ENCODE measurements around the gene TNS1. TPM values are rescaled to one million over a fixed set of nuclear protein-coding genes. Genes with fewer than 3 reads are reported as not detected.

Gene TNS1
- total RNA-seq, 1 donor from 2014 or later, result 0.13 TPM

- Mint-ChIP-seq H3K4me3 (no peak overlapping the region), H3K27ac (no peak overlapping the region), H3K4me1 (no peaks in the 10 kb centered on the region), H3K36me3 (ENCODE audit: low read depth) (no peaks in the 10 kb centered on the region), H3K27me3 (peaks cover 2% of the 10 kb centered on the region), H3K9me3 (no peaks in the 10 kb centered on the region)
- ChIA-PET CTCF (no interaction called here), POLR2A (no interaction called here)
- intact Hi-C loops (cut with micrococcal nuclease), result no loop called here
- no peak for ATAC-seq (ENCODE audit: low read depth)
- no peak for TF ChIP-seq CTCF (IDR thresholded peaks at IDR 0.05)
- DNase-seq, result no peak
Observed at GRCh38 chr2:217852555-217853211, 150.1 kb downstream of the TNS1 start.

- DNase-seq (no peak), ATAC-seq (ENCODE audit: low read depth) (no peak)
- H3K4me3 Mint-ChIP-seq, result no peak overlapping the region
- ChIA-PET CTCF (no interaction called here), POLR2A (no interaction called here)
- H3K27me3 Mint-ChIP-seq, result peaks cover 2% of the 10 kb centered on the region
- no peaks in the 10 kb centered on the region for H3K9me3 Mint-ChIP-seq
- H3K36me3 Mint-ChIP-seq (ENCODE audit: low read depth), result no peaks in the 10 kb centered on the region
- intact Hi-C loops (cut with micrococcal nuclease), result no loop called here
- H3K4me1 Mint-ChIP-seq, result no peaks in the 10 kb centered on the region
- TF ChIP-seq CTCF (IDR thresholded peaks at IDR 0.05), result no peak
- H3K27ac Mint-ChIP-seq, result no peak overlapping the region
Observed at GRCh38 chr2:217851191-217852020, 151.4 kb downstream of the TNS1 start.

- H3K9me3 Mint-ChIP-seq, result no peaks in the 10 kb centered on the region
- no peak overlapping the region for H3K4me3 Mint-ChIP-seq
- ATAC-seq (ENCODE audit: low read depth) (no peak), DNase-seq (no peak)
- ChIA-PET POLR2A (no interaction called here), CTCF (no interaction called here)
- no peaks in the 10 kb centered on the region for H3K36me3 Mint-ChIP-seq (ENCODE audit: low read depth)
- intact Hi-C loops (cut with micrococcal nuclease), result no loop called here
- H3K27me3 Mint-ChIP-seq, result no peaks in the 10 kb centered on the region
- H3K4me1 Mint-ChIP-seq, result no peaks in the 10 kb centered on the region
- no peak overlapping the region for H3K27ac Mint-ChIP-seq
- no peak for TF ChIP-seq CTCF (IDR thresholded peaks at IDR 0.05)
Observed at GRCh38 chr2:217849154-217849975, 153.4 kb downstream of the TNS1 start.

GRCh38 chr2:217848351-217848957 is 154.3 kb downstream of the TNS1 start:
- POLR2A ChIA-PET, result no interaction called here
- no peak for TF ChIP-seq CTCF (IDR thresholded peaks at IDR 0.05)

More at GRCh38 chr2:217848351-217848957, 154.3 kb downstream of the TNS1 start:
- DNase-seq, result no peak
- H3K4me3 Mint-ChIP-seq, result no peak overlapping the region
- H3K4me1 Mint-ChIP-seq, result no peaks in the 10 kb centered on the region
- no peak overlapping the region for H3K27ac Mint-ChIP-seq
- H3K27me3 Mint-ChIP-seq, result no peaks in the 10 kb centered on the region
- intact Hi-C loops (cut with micrococcal nuclease), result no loop called here
- no peak for ATAC-seq (ENCODE audit: low read depth)
- CTCF ChIA-PET, result no interaction called here
- H3K9me3 Mint-ChIP-seq, result no peaks in the 10 kb centered on the region
- no peaks in the 10 kb centered on the region for H3K36me3 Mint-ChIP-seq (ENCODE audit: low read depth)

Measured in activated B cell treated with CpG ODN at 0.5 μM for 24 hours (primary cell).